Smooth muscle cell (in vitro differentiated cells): ENCODE measurements around the gene TAGLN3. TPM values are rescaled to one million over a fixed set of nuclear protein-coding genes. Genes with fewer than 3 reads are reported as not detected.

Source experiments
- DNase-seq: peaks from one replicate; lab custom pipeline; 2025; ENCODE audit not compliant: unreplicated experiment; lab: John Stamatoyannopoulos, UW
- H2AFZ ChIP-seq: fragments of 200-600 bp; sonication (generic); 2 replicates; pipeline ENCODE4 v1.6.0; 2016; ENCODE audit warnings: antibody characterized with exemption, low read depth, mild to moderate bottlenecking
- H3F3A ChIP-seq: fragments of 200-600 bp; sonication (generic); 2 replicates; pipeline ENCODE4 v1.6.0; 2017; ENCODE audit warnings: antibody characterized with exemption, low read depth
- H3K27ac ChIP-seq: fragments of 200-600 bp; sonication (generic); 2 replicates; pipeline ENCODE4 v1.5.1; 2016; ENCODE audit warnings: low read depth, mild to moderate bottlenecking
- H3K27me3 ChIP-seq: fragments of 200-600 bp; sonication (generic); 2 replicates; pipeline ENCODE4 v1.6.1; 2016; ENCODE audit warnings: low read depth, mild to moderate bottlenecking
- H3K36me3 ChIP-seq: fragments of 200-600 bp; sonication (generic); 2 replicates; pipeline ENCODE4 v1.5.1; 2016; ENCODE audit warnings: low read depth
- H3K4me1 ChIP-seq: fragments of 200-600 bp; sonication (generic); 2 replicates; pipeline ENCODE4 v1.5.1; 2016; ENCODE audit warnings: low read depth
- H3K4me2 ChIP-seq: fragments of 200-600 bp; sonication (generic); 2 replicates; pipeline ENCODE4 v1.6.0; 2016; ENCODE audit warnings: mild to moderate bottlenecking
- H3K4me3 ChIP-seq: fragments of 200-600 bp; sonication (generic); 2 replicates; pipeline ENCODE4 v1.5.1; 2016; ENCODE audit warnings: mild to moderate bottlenecking
- H3K79me2 ChIP-seq: fragments of 200-600 bp; sonication (generic); 2 replicates; pipeline ENCODE4 v1.6.0; 2016; ENCODE audit warnings: low read depth, mild to moderate bottlenecking
- H3K9ac ChIP-seq: fragments of 200-600 bp; sonication (generic); 2 replicates; pipeline ENCODE4 v1.6.0; 2016; ENCODE audit warnings: low read depth
- H3K9me3 ChIP-seq: fragments of 200-600 bp; sonication (generic); replicated peaks from 2 replicates; pipeline ENCODE4 v1.5.1; 2016; ENCODE audit warnings: low read depth
- H4K20me1 ChIP-seq: fragments of 200-600 bp; sonication (generic); 2 replicates; pipeline ENCODE4 v1.6.0; 2016; ENCODE audit warnings: low read depth
- WGBS: methylation state at CpG from one replicate; pipeline ENCODE4 v1.1.7; 2016; ENCODE audit warnings: low lambda C conversion rate; 5-methylcytosine and 5-hydroxymethylcytosine counted together
- polyA plus RNA-seq: library from polyadenylated mRNA; unstranded; fragments of >200 nt; fragmentation: Nextera tagmentation; extraction: Ambion mirVana; gene quantifications from 2 replicates; pipeline ENCODE4 v1.2.1, GENCODE V29; 2016
- total RNA-seq: library from RNA; depleted of rRNA; stranded (reverse); fragments of >200 nt; gene quantifications from 2 replicates; pipeline ENCODE4 v1.2.3, GENCODE V29; 2014
- TF ChIP-seq, protein P1 (sequence below): fragments of 200-600 bp; sonication (generic); IDR thresholded peaks from 2 replicates; pipeline ENCODE4 v1.5.1; 2017; ENCODE audit warnings: borderline replicate concordance, mild to moderate bottlenecking, antibody characterized with exemption; ENCODE audit not compliant: insufficient read depth, poor library complexity, severe bottlenecking

TAGLN3 gene
- total and polyA plus RNA-seq, 2 experiments from 2014 or later, result 0.97 to 2.1 TPM

DNA sequence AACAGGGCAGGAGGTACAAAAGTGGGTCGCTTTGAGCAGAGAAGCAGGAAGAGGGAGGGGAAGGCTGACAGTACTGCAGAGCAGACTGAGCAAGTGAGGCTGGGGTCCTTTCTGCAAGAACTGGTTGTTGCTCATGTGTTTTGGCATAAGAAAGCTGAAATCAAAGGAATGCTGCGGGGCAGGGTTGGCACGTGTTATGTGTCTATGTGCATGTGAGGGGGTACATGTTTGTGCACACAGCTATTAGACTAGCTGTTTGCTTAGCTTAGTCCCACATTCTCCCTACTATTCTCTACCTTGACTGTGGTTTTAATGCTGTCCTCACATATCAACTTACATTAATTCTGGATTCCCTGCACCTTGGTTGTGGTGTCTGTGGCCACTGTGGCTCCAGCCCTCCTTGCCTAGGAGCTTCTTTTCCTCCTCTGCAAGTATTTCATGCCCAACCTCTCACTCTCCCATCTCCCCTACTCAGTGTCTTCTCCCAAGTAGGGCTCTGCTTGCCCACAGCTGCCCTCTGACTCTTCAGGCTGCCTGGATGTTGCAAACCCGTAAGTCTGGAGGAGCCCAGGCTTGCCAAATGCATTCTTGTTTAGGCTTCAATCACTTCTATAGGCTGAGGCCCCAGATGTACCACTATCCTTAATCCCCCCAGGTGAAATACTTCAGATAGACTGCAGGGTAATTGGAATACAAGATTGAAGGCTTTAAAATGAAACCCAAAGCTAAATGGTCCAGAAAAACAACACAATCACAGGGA, 4.8 kb downstream of the TAGLN3 start:
- TF ChIP-seq, protein P1, sequence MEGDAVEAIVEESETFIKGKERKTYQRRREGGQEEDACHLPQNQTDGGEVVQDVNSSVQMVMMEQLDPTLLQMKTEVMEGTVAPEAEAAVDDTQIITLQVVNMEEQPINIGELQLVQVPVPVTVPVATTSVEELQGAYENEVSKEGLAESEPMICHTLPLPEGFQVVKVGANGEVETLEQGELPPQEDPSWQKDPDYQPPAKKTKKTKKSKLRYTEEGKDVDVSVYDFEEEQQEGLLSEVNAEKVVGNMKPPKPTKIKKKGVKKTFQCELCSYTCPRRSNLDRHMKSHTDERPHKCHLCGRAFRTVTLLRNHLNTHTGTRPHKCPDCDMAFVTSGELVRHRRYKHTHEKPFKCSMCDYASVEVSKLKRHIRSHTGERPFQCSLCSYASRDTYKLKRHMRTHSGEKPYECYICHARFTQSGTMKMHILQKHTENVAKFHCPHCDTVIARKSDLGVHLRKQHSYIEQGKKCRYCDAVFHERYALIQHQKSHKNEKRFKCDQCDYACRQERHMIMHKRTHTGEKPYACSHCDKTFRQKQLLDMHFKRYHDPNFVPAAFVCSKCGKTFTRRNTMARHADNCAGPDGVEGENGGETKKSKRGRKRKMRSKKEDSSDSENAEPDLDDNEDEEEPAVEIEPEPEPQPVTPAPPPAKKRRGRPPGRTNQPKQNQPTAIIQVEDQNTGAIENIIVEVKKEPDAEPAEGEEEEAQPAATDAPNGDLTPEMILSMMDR, result no peak
- no peak for DNase-seq
- Histone ChIP-seq H3K27me3 (peaks cover 10% of the 10 kb centered on the region), H3F3A (peaks cover 3% of the 10 kb centered on the region), H4K20me1 (no peaks in the 10 kb centered on the region), H2AFZ (no peak overlapping the region), H3K4me3 (no peak overlapping the region), H3K36me3 (no peaks in the 10 kb centered on the region), H3K4me1 (peaks cover 14% of the 10 kb centered on the region), H3K4me2 (no peak overlapping the region), H3K27ac (no peak overlapping the region), H3K9ac (no peak overlapping the region), H3K79me2 (no peaks in the 10 kb centered on the region), H3K9me3 (no peaks in the 10 kb centered on the region)
- 96% methylated on average over 4 of the region's 4 CpGs for WGBS

DNA sequence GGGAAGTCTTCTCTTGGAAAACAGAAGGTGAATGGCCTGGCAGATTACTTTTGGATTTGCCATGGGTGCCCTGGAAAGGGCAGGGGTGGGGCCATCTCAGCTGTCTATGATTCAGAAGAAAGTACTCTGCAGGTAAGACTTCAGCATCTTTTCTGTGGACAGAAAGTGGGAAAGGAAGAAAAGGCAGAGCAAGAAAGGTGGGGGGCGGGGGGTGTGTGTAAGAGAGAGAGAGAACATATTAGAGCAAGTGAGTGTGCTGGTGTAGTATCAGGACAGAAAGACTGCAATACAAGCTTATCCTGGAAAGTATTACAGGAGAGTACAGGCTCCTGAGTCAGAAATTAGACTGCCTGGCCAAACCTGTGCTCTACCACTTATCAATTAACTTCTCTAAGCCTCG, 5.5 kb downstream of the TAGLN3 start:
- Histone ChIP-seq H3K4me1 (peaks cover 13% of the 10 kb centered on the region), H3K4me2 (no peak overlapping the region), H4K20me1 (no peaks in the 10 kb centered on the region), H3K79me2 (no peaks in the 10 kb centered on the region), H3K27me3 (peaks cover 4% of the 10 kb centered on the region), H2AFZ (no peak overlapping the region), H3K9me3 (no peaks in the 10 kb centered on the region), H3K27ac (no peak overlapping the region), H3K36me3 (no peaks in the 10 kb centered on the region), H3K9ac (no peak overlapping the region), H3K4me3 (no peak overlapping the region), H3F3A (peaks cover 3% of the 10 kb centered on the region)
- DNase-seq, result no peak
- TF ChIP-seq, protein P1, result no peak
- 83% methylated on average over 2 of the region's 2 CpGs for WGBS

DNA sequence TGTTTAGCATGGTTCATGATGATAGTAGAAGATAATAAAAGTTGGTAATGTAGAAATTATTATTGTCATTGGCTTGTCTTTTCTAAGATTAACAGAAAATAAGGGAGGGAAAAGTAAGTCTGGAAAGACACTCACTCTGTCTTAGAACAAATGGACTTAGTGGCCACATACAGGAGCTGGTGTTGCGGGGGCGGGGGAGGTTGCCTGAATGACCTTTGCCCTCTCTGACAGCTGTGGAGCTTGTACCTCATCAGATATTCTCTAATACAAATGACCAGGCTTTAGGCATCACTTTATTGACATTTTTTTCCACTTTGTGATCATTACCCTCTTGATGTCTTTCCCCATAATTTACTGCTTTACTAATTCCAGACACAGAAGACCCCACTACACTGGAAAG, 5.9 kb downstream of the TAGLN3 start:
- Histone ChIP-seq H2AFZ (no peak overlapping the region), H3K9me3 (no peaks in the 10 kb centered on the region), H4K20me1 (no peaks in the 10 kb centered on the region), H3K4me3 (no peak overlapping the region), H3K9ac (no peak overlapping the region), H3K27me3 (no peaks in the 10 kb centered on the region), H3K4me2 (no peak overlapping the region), H3K36me3 (no peaks in the 10 kb centered on the region), H3K79me2 (no peaks in the 10 kb centered on the region), H3K27ac (no peak overlapping the region), H3F3A (peaks cover 3% of the 10 kb centered on the region), H3K4me1 (peaks cover 13% of the 10 kb centered on the region)
- no peak for DNase-seq
- 94% methylated on average over 2 of the region's 2 CpGs for WGBS
- TF ChIP-seq, protein P1, result no peak

DNA sequence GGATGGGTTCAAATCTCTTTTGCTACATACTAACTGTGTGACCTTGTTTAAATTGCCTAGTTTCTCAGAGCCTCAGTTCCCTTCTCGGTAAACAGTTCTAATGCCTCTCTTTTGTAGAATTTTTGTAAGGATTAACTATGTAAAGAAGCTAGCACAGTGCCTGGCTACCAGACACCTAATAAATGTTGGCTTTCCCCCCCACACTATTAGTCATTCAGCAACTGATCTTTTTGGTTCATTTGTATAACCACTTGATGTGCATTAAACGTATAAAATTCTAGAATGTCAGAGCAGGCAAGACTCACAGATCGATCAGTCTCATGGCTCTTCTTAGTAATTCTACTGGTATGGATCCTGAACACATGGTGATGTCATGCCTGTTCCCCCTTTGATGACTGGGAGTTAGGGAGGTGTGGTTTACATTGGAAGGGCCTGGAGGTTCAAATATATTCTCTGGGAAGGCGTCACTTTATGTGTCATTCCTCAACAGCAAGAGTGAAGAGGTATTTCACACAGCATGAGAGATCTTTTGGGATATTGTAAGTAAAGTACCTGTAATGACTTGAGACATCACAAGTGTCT, 6.5 kb downstream of the TAGLN3 start:
- Histone ChIP-seq H3K4me3 (no peak overlapping the region), H4K20me1 (no peaks in the 10 kb centered on the region), H3K27ac (no peak overlapping the region), H3F3A (peaks cover 3% of the 10 kb centered on the region), H3K4me2 (no peak overlapping the region), H3K9me3 (no peaks in the 10 kb centered on the region), H3K36me3 (no peaks in the 10 kb centered on the region), H3K9ac (no peak overlapping the region), H3K79me2 (no peaks in the 10 kb centered on the region), H2AFZ (no peak overlapping the region), H3K27me3 (no peaks in the 10 kb centered on the region), H3K4me1 (peaks cover 13% of the 10 kb centered on the region)
- no peak for DNase-seq
- TF ChIP-seq, protein P1, result no peak
- 18% methylated on average over 4 of the region's 4 CpGs for WGBS
